ENCODE data around the gene PELI2.

Gene PELI2

GRCh38 chr14:56333359-56334292, 215.4 kb downstream of the PELI2 start:
- no peaks in the 10 kb centered on the region for H3K4me1 ChIP-seq (ENCODE audit: control insufficient read depth, insufficient read depth, low read length)
- no peak overlapping the region for H3K4me3 ChIP-seq (ENCODE audit: low read length)
- H3K27me3 ChIP-seq (ENCODE audit: control insufficient read depth, insufficient read depth, low read length) = no peaks in the 10 kb centered on the region
- H3K9ac ChIP-seq (ENCODE audit: low read length) = no peak overlapping the region
- no peaks in the 10 kb centered on the region for H3K9me3 ChIP-seq (ENCODE audit: control insufficient read depth, low read length)
- no peaks in the 10 kb centered on the region for H3K36me3 ChIP-seq (ENCODE audit: control insufficient read depth, insufficient read depth, low read length)

DNA sequence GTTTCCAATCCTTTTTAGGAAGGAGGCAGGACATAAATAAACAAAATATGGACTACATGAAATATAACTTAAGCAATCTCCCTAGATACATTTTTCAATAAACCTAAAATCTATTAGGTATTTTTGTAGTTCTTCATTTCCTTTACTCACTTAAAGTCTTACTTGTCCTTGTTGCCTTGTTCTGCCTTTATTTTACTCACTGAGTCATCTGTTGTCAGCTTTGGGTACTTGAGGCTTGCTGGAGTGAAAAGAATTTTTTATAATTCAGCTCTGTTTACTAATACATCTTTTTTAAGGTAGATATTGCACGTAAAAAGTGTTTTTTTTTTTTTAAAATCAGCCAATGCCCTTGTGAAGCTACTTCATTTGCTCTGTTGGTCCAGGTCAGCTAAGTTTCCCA, 216.2 kb downstream of the PELI2 start:
- peaks cover under 1% of the 10 kb centered on the region for H3K4me1 ChIP-seq (ENCODE audit: control insufficient read depth, insufficient read depth, low read length)
- H3K9ac ChIP-seq (ENCODE audit: low read length) = no peak overlapping the region
- no peaks in the 10 kb centered on the region for H3K36me3 ChIP-seq (ENCODE audit: control insufficient read depth, insufficient read depth, low read length)
- no peaks in the 10 kb centered on the region for H3K9me3 ChIP-seq (ENCODE audit: control insufficient read depth, low read length)
- H3K27me3 ChIP-seq (ENCODE audit: control insufficient read depth, insufficient read depth, low read length) = no peaks in the 10 kb centered on the region
- no peak overlapping the region for H3K4me3 ChIP-seq (ENCODE audit: low read length)

DNA sequence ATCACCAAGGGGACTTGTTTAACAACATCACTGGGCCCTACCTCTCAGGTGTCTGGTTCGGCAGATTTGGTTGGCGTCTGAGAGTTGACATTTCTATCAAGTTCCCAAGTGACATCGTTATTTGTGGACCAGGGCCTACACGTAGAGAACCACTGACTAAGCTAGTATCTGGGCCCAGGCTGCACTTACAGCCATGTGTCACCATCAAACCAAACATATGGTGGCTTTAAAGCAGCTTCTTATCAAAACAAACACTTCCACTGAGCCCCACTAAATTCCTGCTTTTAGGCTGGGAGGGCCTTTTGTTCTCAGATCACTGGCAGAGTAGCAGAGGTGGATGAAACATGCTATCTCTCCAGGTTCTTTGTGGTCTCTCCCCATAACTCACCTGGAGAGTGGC, 220.5 kb downstream of the PELI2 start:
- H3K4me3 ChIP-seq (ENCODE audit: low read length) = no peak overlapping the region
- no peaks in the 10 kb centered on the region for H3K36me3 ChIP-seq (ENCODE audit: control insufficient read depth, insufficient read depth, low read length)
- peaks cover 8% of the 10 kb centered on the region for H3K4me1 ChIP-seq (ENCODE audit: control insufficient read depth, insufficient read depth, low read length)
- H3K9me3 ChIP-seq (ENCODE audit: control insufficient read depth, low read length) = no peaks in the 10 kb centered on the region
- H3K9ac ChIP-seq (ENCODE audit: low read length) = no peak overlapping the region
- H3K27me3 ChIP-seq (ENCODE audit: control insufficient read depth, insufficient read depth, low read length) = no peaks in the 10 kb centered on the region

- no peak overlapping the region for H3K4me3 ChIP-seq (ENCODE audit: low read length)
- H3K27me3 ChIP-seq (ENCODE audit: control insufficient read depth, insufficient read depth, low read length) = no peaks in the 10 kb centered on the region
- no peaks in the 10 kb centered on the region for H3K9me3 ChIP-seq (ENCODE audit: control insufficient read depth, low read length)
- peaks cover 8% of the 10 kb centered on the region for H3K4me1 ChIP-seq (ENCODE audit: control insufficient read depth, insufficient read depth, low read length)
- H3K9ac ChIP-seq (ENCODE audit: low read length) = no peak overlapping the region
- H3K36me3 ChIP-seq (ENCODE audit: control insufficient read depth, insufficient read depth, low read length) = no peaks in the 10 kb centered on the region
Observed at GRCh38 chr14:56339855-56340701, 221.9 kb downstream of the PELI2 start.

DNA sequence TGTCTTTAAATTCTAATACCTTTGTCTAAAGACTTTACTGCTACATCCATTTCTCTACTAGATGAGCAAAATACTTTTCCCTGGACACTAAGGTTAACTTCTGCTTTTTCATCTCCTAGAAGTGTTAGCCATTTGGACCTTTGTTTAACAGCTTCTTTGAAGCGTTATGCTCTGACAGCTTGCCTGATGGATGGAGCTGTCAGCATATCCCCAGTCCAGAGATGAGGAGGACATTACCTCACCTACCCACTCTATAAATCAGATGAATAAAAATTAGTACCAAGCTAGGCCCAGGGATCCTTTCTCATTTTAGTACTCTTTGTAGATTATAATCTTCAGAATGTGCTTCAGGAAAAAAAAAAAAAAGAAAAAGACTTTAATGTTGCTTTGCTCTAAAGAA, 222.7 kb downstream of the PELI2 start:
- Histone ChIP-seq H3K36me3 (ENCODE audit: control insufficient read depth, insufficient read depth, low read length) (no peaks in the 10 kb centered on the region), H3K4me1 (ENCODE audit: control insufficient read depth, insufficient read depth, low read length) (peaks cover 8% of the 10 kb centered on the region), H3K4me3 (ENCODE audit: low read length) (no peak overlapping the region), H3K9me3 (ENCODE audit: control insufficient read depth, low read length) (no peaks in the 10 kb centered on the region), H3K9ac (ENCODE audit: low read length) (no peak overlapping the region), H3K27me3 (ENCODE audit: control insufficient read depth, insufficient read depth, low read length) (no peaks in the 10 kb centered on the region)

GRCh38 chr14:56341766-56342493, 223.7 kb downstream of the PELI2 start:
- H3K9me3 ChIP-seq (ENCODE audit: control insufficient read depth, low read length) = no peaks in the 10 kb centered on the region
- no peak overlapping the region for H3K4me3 ChIP-seq (ENCODE audit: low read length)
- H3K4me1 ChIP-seq (ENCODE audit: control insufficient read depth, insufficient read depth, low read length) = peaks cover 8% of the 10 kb centered on the region
- H3K9ac ChIP-seq (ENCODE audit: low read length) = no peak overlapping the region
- H3K27me3 ChIP-seq (ENCODE audit: control insufficient read depth, insufficient read depth, low read length) = no peaks in the 10 kb centered on the region
- no peaks in the 10 kb centered on the region for H3K36me3 ChIP-seq (ENCODE audit: control insufficient read depth, insufficient read depth, low read length)

DNA sequence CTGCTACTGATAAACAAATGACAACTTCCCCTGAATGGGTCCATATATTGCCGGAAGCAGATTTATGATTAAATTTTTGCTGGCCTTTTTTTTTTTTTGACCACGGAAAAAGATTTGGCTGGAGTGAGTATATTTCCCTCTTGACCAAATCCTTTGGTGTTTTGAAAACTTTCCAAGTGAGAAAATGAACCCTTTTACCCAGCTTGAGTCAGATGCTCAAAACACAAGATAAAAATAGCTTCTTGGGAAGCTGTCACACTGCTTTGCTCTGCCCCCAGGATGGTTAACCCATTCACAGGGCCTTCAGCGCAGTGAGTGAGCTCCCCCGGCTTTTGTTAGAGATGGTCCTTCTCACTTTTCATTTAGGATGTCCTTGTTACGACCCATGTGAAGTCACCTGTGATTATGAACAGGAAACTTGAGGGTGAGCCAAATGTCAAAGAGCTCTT, 224.3 kb downstream of the PELI2 start:
- H3K27me3 ChIP-seq (ENCODE audit: control insufficient read depth, insufficient read depth, low read length) = no peaks in the 10 kb centered on the region
- H3K4me3 ChIP-seq (ENCODE audit: low read length) = no peak overlapping the region
- H3K36me3 ChIP-seq (ENCODE audit: control insufficient read depth, insufficient read depth, low read length) = no peaks in the 10 kb centered on the region
- H3K4me1 ChIP-seq (ENCODE audit: control insufficient read depth, insufficient read depth, low read length) = peaks cover 8% of the 10 kb centered on the region
- no peak overlapping the region for H3K9ac ChIP-seq (ENCODE audit: low read length)
- H3K9me3 ChIP-seq (ENCODE audit: control insufficient read depth, low read length) = no peaks in the 10 kb centered on the region

DNA sequence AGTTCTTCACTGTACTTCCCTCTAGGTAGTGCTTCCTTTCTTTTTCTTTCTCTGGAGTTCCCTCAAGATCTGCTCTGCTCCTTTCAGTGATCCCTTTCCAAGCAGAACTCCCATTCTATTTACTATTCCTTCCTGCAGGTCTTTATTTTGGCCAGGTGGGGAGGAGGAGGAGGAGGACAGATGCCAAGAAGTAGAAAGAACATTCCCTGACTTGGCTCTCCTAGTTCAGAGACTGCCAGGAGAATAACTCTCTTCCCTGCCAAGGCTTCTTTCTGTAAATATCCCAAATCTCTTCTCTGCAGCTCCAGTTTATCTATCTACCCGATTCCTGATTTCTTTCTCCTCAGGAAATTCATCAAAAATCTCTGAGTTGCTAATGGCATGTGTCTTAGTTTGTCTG, 231.7 kb downstream of the PELI2 start:
- Histone ChIP-seq H3K4me3 (ENCODE audit: low read length) (no peak overlapping the region), H3K36me3 (ENCODE audit: control insufficient read depth, insufficient read depth, low read length) (no peaks in the 10 kb centered on the region), H3K27me3 (ENCODE audit: control insufficient read depth, insufficient read depth, low read length) (no peaks in the 10 kb centered on the region), H3K4me1 (ENCODE audit: control insufficient read depth, insufficient read depth, low read length) (no peaks in the 10 kb centered on the region), H3K9ac (ENCODE audit: low read length) (no peak overlapping the region), H3K9me3 (ENCODE audit: control insufficient read depth, low read length) (no peaks in the 10 kb centered on the region)

Measured in mucosa of stomach (tissue), 1 donor.